GM12874 (cell line): ENCODE results near the gene GOLGA6L6.
"Not testable (repeated sequence)": the region's sequence is repeated elsewhere in the genome, so short reads cannot be mapped to it uniquely, and the experiment has no call there.

Source experiments
- CTCF ChIP-seq: IDR thresholded peaks from 2 replicates; pipeline ENCODE4 v1.5.1; 2011; ENCODE audit warnings: low read depth, mild to moderate bottlenecking, control low read depth, low read length, moderate library complexity; ENCODE audit not compliant: insufficient read depth

The GOLGA6L6 gene

GRCh38 chr15:20541700-20542099 is at the start of gene GOLGA6L6:
Gene GOLGA6L6 (minus strand): TSS chr15:20541800. CDS start chr15:20541709, 91 bp downstream.
- TF ChIP-seq CTCF = not testable (repeated sequence)
